Lung (tissue), 12 donors: ENCODE results near the gene LRP1. TPM values are rescaled to one million over a fixed set of nuclear protein-coding genes. Genes with fewer than 3 reads are reported as not detected.

Experiments
- ATAC-seq: fragments of 200-7000 bp; cut with Tn5 transposase; one replicate; pipeline ENCODE4 v1.9.1; 2020; ENCODE audit warnings: moderate number of reproducible peaks; ENCODE audit not compliant: insufficient read depth, low FRiP score
- DNase-seq, 3 donors: peaks; one replicate each; pipeline ENCODE4 v3.0.0-alpha.2; 2013 to 2017
- H3K27ac ChIP-seq, 2 donors: one replicate each; pipeline ENCODE4 v1.5.1; 2013; ENCODE audit warnings: mild to moderate bottlenecking in 2 of 2, moderate library complexity in 2 of 2, control low read depth in 1 of 2, inconsistent platforms in 1 of 2, low read depth in 1 of 2, low read length in 1 of 2
- H3K27me3 ChIP-seq, 3 donors: one replicate each; pipeline ENCODE4 v1.5.1; 2013; ENCODE audit warnings: low read length in 2 of 3; ENCODE audit not compliant: control insufficient read depth in 3 of 3, insufficient read depth in 3 of 3
- H3K36me3 ChIP-seq, 4 donors: one replicate each; pipeline ENCODE4 v1.5.1; 2013; ENCODE audit warnings: low read length in 4 of 4, mild to moderate bottlenecking in 1 of 4, moderate library complexity in 1 of 4; ENCODE audit not compliant: control insufficient read depth in 4 of 4, insufficient read depth in 4 of 4
- H3K4me1 ChIP-seq, 5 donors: one replicate each; pipeline ENCODE4 v1.5.1; 2013; ENCODE audit warnings: low read length in 5 of 5, mild to moderate bottlenecking in 2 of 5, moderate library complexity in 1 of 5; ENCODE audit not compliant: control insufficient read depth in 5 of 5, insufficient read depth in 5 of 5
- H3K4me3 ChIP-seq: one replicate; pipeline ENCODE4 v1.5.1; 2013; ENCODE audit warnings: mild to moderate bottlenecking, control low read depth, moderate library complexity
- H3K9ac ChIP-seq, 2 donors: one replicate each; pipeline ENCODE4 v1.5.1; 2013; ENCODE audit warnings: low read length in 2 of 2, control low read depth in 1 of 2; ENCODE audit not compliant: insufficient read depth in 1 of 2
- H3K9me3 ChIP-seq, 4 donors: one replicate each; pipeline ENCODE4 v1.5.1; 2013; ENCODE audit warnings: low read length in 3 of 4, mild to moderate bottlenecking in 1 of 4, moderate library complexity in 1 of 4; ENCODE audit not compliant: control insufficient read depth in 4 of 4, insufficient read depth in 3 of 4
- CTCF ChIP-seq: IDR thresholded peaks from 2 replicates; pipeline ENCODE4 v1.5.1; 2012; ENCODE audit warnings: mild to moderate bottlenecking; ENCODE audit errors: control extremely low read depth, extremely low read depth
- WGBS, 2 donors: extraction: QIAGEN DNeasy Blood & Tissue Kit; methylation state at CpG; one replicate each; pipeline ENCODE4 v1.1.7; 2013; 5-methylcytosine and 5-hydroxymethylcytosine counted together
- polyA plus RNA-seq, 2 donors: library from polyadenylated mRNA; stranded (reverse); fragments of 200-250 nt; gene quantifications; one replicate each; pipeline ENCODE4 v1.2.1, GENCODE V29; 2013
- total RNA-seq, 2 donors: library from RNA; depleted of rRNA in 1 of 2; stranded (reverse); fragments of >200 nt in 1 of 2; gene quantifications; one replicate each; pipeline ENCODE4 v1.2.1, GENCODE V29; 2014 to 2021
- donor health status: control.
- donor health status: control.
- donor health status: Bipolar disorder and iron deficiency.
- donor health status: healthy.
- donor health status: DM: yes; HTN: yes; CAD: no.

The LRP1 gene
- total and polyA plus RNA-seq, 4 donors = 52.6 to 338 (median 122) TPM

DNA sequence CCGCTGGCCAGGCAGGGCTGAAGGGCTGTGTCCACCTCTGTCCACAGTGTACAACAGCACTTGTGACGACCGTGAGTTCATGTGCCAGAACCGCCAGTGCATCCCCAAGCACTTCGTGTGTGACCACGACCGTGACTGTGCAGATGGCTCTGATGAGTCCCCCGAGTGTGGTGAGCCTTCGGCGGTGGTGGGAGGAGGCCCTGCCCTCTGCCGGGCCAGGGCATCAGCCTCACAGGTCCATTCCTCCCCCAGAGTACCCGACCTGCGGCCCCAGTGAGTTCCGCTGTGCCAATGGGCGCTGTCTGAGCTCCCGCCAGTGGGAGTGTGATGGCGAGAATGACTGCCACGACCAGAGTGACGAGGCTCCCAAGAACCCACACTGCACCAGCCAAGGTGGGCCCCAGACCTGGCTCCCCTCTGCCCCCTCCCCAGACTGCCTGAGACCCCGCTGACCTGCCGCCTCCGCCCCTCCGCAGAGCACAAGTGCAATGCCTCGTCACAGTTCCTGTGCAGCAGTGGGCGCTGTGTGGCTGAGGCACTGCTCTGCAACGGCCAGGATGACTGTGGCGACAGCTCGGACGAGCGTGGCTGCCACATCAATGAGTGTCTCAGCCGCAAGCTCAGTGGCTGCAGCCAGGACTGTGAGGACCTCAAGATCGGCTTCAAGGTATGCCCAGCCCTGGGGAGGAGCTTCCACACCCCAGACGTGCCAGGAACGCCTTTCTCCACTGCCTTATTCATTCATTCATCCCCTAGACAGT, 67.5 kb downstream of the LRP1 start:
- Histone ChIP-seq H3K36me3 (peaks cover 0 to 84% (median 68%) of the 10 kb centered on the region in 4 donors), H3K4me1 (peaks cover 0 to under 1% (median 0%) of the 10 kb centered on the region in 5 donors), H3K9me3 (no peaks in the 10 kb centered on the region), H3K9ac (no peak overlapping the region), H3K27ac (no peak overlapping the region), H3K27me3 (no peaks in the 10 kb centered on the region), H3K4me3 (no peak overlapping the region)
- TF ChIP-seq CTCF = no peak
- DNase-seq (no peak), ATAC-seq (no peak)
- WGBS, 2 donors = 82 to 83% methylated on average over 34 of the region's 34 CpGs

DNA sequence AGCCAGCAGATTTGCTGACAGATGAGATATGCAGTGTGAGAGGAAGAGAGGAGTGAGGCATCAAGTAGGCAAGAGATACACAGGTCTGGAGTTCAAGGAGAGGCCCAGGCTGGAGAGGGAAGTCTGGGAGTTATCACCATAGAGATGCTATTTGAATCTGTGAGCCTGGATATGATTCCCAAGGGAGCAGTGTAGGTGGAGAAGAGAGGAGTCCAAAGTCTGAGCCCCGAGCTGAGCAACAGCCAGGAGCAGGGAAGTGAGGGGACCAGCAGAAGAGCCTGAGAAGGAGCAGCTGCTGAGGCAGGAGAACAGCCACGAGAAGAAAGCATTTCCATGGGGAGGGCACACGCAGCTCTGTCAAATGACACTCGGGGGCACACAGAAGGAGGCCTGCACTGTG, 68.2 kb downstream of the LRP1 start:
- DNase-seq (no peak), ATAC-seq (no peak)
- Histone ChIP-seq H3K9ac (no peak overlapping the region), H3K36me3 (peaks cover 0 to 83% (median 66%) of the 10 kb centered on the region in 4 donors), H3K27ac (no peak overlapping the region), H3K27me3 (no peaks in the 10 kb centered on the region), H3K4me1 (no peaks in the 10 kb centered on the region), H3K4me3 (no peak overlapping the region), H3K9me3 (no peaks in the 10 kb centered on the region)
- 79 to 89% methylated on average over 4 of the region's 4 CpGs for WGBS, 2 donors
- TF ChIP-seq CTCF = no peak

DNA sequence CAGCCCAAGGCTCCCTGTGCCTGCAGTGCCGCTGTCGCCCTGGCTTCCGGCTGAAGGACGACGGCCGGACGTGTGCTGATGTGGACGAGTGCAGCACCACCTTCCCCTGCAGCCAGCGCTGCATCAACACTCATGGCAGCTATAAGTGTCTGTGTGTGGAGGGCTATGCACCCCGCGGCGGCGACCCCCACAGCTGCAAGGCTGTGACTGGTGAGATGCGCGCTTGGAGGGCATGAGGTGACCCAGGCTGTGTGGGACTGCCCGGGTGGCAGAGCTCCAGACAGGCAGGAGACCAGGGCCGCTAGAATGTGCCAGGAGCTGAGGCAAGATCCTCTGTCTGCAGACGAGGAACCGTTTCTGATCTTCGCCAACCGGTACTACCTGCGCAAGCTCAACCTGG, 68.7 kb downstream of the LRP1 start:
- H3K36me3 ChIP-seq = peaks cover 0 to 83% (median 62%) of the 10 kb centered on the region in 4 donors
- WGBS, 2 donors = 92 to 93% methylated on average over 22 of the region's 22 CpGs
- H3K9me3 ChIP-seq = no peaks in the 10 kb centered on the region
- H3K9ac ChIP-seq = no peak overlapping the region
- H3K27me3 ChIP-seq = no peaks in the 10 kb centered on the region
- no peak for ATAC-seq
- no peak overlapping the region for H3K27ac ChIP-seq
- DNase-seq = no peak
- no peak for TF ChIP-seq CTCF
- H3K4me1 ChIP-seq = no peaks in the 10 kb centered on the region
- H3K4me3 ChIP-seq = no peak overlapping the region

DNA sequence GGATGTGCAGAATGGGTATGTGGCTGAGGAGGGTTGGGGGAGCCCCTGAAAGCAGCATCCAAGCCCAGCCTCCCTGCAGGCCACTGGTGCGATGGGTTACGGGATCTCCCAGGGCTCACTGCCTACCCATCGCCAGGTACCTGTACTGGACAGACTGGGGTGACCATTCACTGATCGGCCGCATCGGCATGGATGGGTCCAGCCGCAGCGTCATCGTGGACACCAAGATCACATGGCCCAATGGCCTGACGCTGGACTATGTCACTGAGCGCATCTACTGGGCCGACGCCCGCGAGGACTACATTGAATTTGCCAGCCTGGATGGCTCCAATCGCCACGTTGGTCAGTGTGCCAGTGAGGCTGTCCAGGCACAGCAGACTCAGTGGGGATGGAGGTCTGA, 70.0 kb downstream of the LRP1 start:
- ATAC-seq (no peak), DNase-seq (no peak)
- Histone ChIP-seq H3K27me3 (no peaks in the 10 kb centered on the region), H3K4me3 (no peak overlapping the region), H3K36me3 (peaks cover 0 to 83% (median 54%) of the 10 kb centered on the region in 4 donors), H3K4me1 (no peaks in the 10 kb centered on the region), H3K9ac (no peak overlapping the region), H3K9me3 (no peaks in the 10 kb centered on the region), H3K27ac (no peak overlapping the region)
- TF ChIP-seq CTCF = no peak
- 94 to 97% methylated on average over 17 of the region's 17 CpGs for WGBS, 2 donors
